HepG2 (cell line): ENCODE data around the gene ATP5F1A. TPM values are rescaled to one million over a fixed set of nuclear protein-coding genes. Genes with fewer than 3 reads are reported as not detected.

Experiments
- MIER2 ChIP-seq: IDR thresholded peaks from 2 replicates; pipeline ENCODE4 v1.6.1; 2016; ENCODE audit warnings: missing biosample characterization, missing genetic modification reagents
- MTA3 ChIP-seq: sonication (generic); formaldehyde crosslinking; IDR thresholded peaks from 2 replicates; pipeline ENCODE4 v1.4.0; 2020; ENCODE audit warnings: missing genetic modification reagents
- NONO ChIP-seq, 2 experiments: fragments of 450-650 bp in 1 of 2; sonication (generic) in 1 of 2; formaldehyde crosslinking in 1 of 2; IDR thresholded peaks in 1 of 2; conservative IDR thresholded peaks in 1 of 2; 2 replicates each; pipeline versions ENCODE4 v1.6.1 to v1.8.0; 2017 to 2022; ENCODE audit warnings: mild to moderate bottlenecking in 1 of 2, missing genetic modification reagents in 1 of 2, moderate library complexity in 1 of 2
- YY1 ChIP-seq: IDR thresholded peaks from 2 replicates; pipeline ENCODE4 v1.6.1; 2011; ENCODE audit warnings: low read length, low read depth, moderate library complexity, mild to moderate bottlenecking; ENCODE audit not compliant: insufficient read depth, insufficient replicate concordance
- ZBTB7B ChIP-seq: sonication (generic); formaldehyde crosslinking; IDR thresholded peaks from 2 replicates; pipeline ENCODE4 v1.4.0; 2020; ENCODE audit warnings: missing genetic modification reagents
- ZFP82 ChIP-seq: sonication (generic); formaldehyde crosslinking; IDR thresholded peaks from 2 replicates; pipeline ENCODE4 v1.5.1; 2020; ENCODE audit warnings: mild to moderate bottlenecking, missing genetic modification reagents, borderline replicate concordance
- ZFP90 ChIP-seq: sonication (generic); formaldehyde crosslinking; IDR thresholded peaks from 2 replicates; pipeline ENCODE4 v1.8.0; 2022; ENCODE audit warnings: missing genetic modification reagents, mild to moderate bottlenecking, inconsistent platforms, borderline replicate concordance
- ZNF232 ChIP-seq: sonication (generic); formaldehyde crosslinking; IDR thresholded peaks from 2 replicates; pipeline ENCODE4 v1.4.0; 2020; ENCODE audit warnings: missing genetic modification reagents, borderline replicate concordance
- polyA plus RNA-seq, 8 experiments: library from polyadenylated mRNA; depleted of rRNA in 3 of 8; stranded (reverse) in 7 of 8; unstranded in 1 of 8; fragments of >200 nt; fragmentation: Illumina TruSeq in 4 of 8; extraction: Trizol in 4 of 8; gene quantifications; 2 replicates each; pipeline versions ENCODE4 v1.2.1 to v1.2.3, GENCODE V29; 2011 to 2016; ENCODE audit warnings: low read depth in 4 of 8, missing spikeins in 1 of 8, mixed read lengths in 1 of 8; ENCODE audit not compliant: insufficient read depth in 1 of 8
- total RNA-seq, 5 experiments: library from RNA; depleted of rRNA; stranded (reverse); fragments of >200 nt; fragmentation: Illumina TruSeq; extraction: Trizol; gene quantifications; 2 replicates each; pipeline ENCODE4 v1.2.3, GENCODE V29; 2016; ENCODE audit warnings: low read depth in 1 of 5
- TF ChIP-seq, protein P1 (sequence below): sonication (generic); formaldehyde crosslinking; IDR thresholded peaks from 2 replicates; pipeline ENCODE4 v1.4.0; 2020; ENCODE audit warnings: missing genetic modification reagents; ENCODE audit errors: not compliant biosample characterization
- TF ChIP-seq, protein P2 (sequence below): sonication (generic); formaldehyde crosslinking; IDR thresholded peaks from 2 replicates; pipeline ENCODE4 v1.4.0; 2020; ENCODE audit warnings: missing genetic modification reagents
- TF ChIP-seq, protein P3 (sequence below): sonication (generic); formaldehyde crosslinking; IDR thresholded peaks from 2 replicates; pipeline ENCODE4 v1.8.1; 2023; ENCODE audit warnings: mild to moderate bottlenecking, missing genetic modification reagents, borderline replicate concordance
- TF ChIP-seq, protein P4 (sequence below): sonication (generic); formaldehyde crosslinking; IDR thresholded peaks from 2 replicates; pipeline ENCODE4 v1.4.0; 2020; ENCODE audit warnings: mild to moderate bottlenecking, low read depth, missing genetic modification reagents
- TF ChIP-seq, protein P5 (sequence below), 2 experiments: fragments of 450-650 bp in 1 of 2; sonication (generic) in 1 of 2; formaldehyde crosslinking in 1 of 2; IDR thresholded peaks; 2 replicates each; pipeline versions ENCODE4 v1.6.1 to v1.8.0; 2016 to 2022; ENCODE audit warnings: antibody characterized with exemption in 1 of 2, mild to moderate bottlenecking in 1 of 2, missing genetic modification reagents in 1 of 2

ATP5F1A gene
- total and polyA plus RNA-seq, 2 of the 13 experiments (the other 11 are each of a cell fraction or from before 2014, with no cell fraction given) = 459 to 922 TPM

DNA sequence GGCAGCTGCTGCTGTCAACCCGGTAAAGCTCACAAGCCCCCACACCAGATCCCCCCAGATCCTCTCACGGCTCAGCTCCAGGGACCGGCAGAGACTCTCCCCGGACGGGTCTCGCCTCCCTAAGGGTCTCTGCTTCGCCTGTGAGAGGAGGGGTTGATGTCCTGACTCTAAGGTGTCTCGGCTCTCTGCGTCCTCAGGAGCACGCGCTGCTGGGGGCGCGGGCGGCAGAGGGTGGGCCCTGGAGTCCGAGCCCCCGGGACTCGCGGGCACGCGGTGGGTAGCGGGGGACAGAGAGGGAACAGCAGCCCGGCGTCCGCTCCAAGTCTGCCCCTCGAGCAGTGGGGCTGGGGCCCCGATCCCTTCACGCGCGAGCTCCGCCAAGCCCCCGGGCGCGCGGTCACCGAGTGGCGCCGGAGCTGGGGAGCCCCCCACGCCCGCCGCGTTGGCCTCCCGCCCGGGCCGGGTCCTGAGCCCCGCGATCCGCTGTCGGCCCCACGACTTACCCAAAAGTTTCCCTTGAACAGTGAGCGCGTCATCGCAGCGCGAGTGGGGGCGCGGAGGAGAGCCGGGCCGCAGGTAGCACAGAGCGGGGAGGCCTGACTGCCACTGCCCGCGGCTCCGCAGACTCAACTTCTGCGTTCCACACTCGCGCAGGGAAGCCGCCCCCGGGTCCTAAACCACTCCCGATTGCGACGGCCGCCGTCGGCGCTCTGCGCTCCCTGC, 26.3 kb downstream of the ATP5F1A start, which contains the start of gene PSTPIP2 (continued):
- TF ChIP-seq, protein P1, sequence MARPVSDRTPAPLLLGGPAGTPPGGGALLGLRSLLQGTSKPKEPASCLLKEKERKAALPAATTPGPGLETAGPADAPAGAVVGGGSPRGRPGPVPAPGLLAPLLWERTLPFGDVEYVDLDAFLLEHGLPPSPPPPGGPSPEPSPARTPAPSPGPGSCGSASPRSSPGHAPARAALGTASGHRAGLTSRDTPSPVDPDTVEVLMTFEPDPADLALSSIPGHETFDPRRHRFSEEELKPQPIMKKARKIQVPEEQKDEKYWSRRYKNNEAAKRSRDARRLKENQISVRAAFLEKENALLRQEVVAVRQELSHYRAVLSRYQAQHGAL (CRISPR knock-in tag) = no peak
- TF ChIP-seq, protein P2, sequence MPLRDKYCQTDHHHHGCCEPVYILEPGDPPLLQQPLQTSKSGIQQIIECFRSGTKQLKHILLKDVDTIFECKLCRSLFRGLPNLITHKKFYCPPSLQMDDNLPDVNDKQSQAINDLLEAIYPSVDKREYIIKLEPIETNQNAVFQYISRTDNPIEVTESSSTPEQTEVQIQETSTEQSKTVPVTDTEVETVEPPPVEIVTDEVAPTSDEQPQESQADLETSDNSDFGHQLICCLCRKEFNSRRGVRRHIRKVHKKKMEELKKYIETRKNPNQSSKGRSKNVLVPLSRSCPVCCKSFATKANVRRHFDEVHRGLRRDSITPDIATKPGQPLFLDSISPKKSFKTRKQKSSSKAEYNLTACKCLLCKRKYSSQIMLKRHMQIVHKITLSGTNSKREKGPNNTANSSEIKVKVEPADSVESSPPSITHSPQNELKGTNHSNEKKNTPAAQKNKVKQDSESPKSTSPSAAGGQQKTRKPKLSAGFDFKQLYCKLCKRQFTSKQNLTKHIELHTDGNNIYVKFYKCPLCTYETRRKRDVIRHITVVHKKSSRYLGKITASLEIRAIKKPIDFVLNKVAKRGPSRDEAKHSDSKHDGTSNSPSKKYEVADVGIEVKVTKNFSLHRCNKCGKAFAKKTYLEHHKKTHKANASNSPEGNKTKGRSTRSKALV (CRISPR knock-in tag) = peak; percentile 56
- TF ChIP-seq ZNF232 (peak; percentile 35; the same call in 1 of the 2 replicates), MTA3 (CRISPR knock-in tag) (no peak), MIER2 (no peak), ZFP82 (no peak), NONO (IDR thresholded peaks at IDR 0.05) (no peak), NONO (CRISPR knock-in tag; conservative IDR thresholded peaks at IDR 0.05) (no peak), ZBTB7B (no peak), ZFP90 (CRISPR knock-in tag) (no peak), YY1 (no peak)
- TF ChIP-seq, protein P3, sequence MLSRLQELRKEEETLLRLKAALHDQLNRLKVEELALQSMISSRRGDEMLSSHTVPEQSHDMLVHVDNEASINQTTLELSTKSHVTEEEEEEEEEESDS (CRISPR knock-in tag) = no peak
- TF ChIP-seq, protein P4, sequence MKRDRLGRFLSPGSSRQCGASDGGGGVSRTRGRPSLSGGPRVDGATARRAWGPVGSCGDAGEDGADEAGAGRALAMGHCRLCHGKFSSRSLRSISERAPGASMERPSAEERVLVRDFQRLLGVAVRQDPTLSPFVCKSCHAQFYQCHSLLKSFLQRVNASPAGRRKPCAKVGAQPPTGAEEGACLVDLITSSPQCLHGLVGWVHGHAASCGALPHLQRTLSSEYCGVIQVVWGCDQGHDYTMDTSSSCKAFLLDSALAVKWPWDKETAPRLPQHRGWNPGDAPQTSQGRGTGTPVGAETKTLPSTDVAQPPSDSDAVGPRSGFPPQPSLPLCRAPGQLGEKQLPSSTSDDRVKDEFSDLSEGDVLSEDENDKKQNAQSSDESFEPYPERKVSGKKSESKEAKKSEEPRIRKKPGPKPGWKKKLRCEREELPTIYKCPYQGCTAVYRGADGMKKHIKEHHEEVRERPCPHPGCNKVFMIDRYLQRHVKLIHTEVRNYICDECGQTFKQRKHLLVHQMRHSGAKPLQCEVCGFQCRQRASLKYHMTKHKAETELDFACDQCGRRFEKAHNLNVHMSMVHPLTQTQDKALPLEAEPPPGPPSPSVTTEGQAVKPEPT (CRISPR knock-in tag) = no peak
- TF ChIP-seq, protein P5, sequence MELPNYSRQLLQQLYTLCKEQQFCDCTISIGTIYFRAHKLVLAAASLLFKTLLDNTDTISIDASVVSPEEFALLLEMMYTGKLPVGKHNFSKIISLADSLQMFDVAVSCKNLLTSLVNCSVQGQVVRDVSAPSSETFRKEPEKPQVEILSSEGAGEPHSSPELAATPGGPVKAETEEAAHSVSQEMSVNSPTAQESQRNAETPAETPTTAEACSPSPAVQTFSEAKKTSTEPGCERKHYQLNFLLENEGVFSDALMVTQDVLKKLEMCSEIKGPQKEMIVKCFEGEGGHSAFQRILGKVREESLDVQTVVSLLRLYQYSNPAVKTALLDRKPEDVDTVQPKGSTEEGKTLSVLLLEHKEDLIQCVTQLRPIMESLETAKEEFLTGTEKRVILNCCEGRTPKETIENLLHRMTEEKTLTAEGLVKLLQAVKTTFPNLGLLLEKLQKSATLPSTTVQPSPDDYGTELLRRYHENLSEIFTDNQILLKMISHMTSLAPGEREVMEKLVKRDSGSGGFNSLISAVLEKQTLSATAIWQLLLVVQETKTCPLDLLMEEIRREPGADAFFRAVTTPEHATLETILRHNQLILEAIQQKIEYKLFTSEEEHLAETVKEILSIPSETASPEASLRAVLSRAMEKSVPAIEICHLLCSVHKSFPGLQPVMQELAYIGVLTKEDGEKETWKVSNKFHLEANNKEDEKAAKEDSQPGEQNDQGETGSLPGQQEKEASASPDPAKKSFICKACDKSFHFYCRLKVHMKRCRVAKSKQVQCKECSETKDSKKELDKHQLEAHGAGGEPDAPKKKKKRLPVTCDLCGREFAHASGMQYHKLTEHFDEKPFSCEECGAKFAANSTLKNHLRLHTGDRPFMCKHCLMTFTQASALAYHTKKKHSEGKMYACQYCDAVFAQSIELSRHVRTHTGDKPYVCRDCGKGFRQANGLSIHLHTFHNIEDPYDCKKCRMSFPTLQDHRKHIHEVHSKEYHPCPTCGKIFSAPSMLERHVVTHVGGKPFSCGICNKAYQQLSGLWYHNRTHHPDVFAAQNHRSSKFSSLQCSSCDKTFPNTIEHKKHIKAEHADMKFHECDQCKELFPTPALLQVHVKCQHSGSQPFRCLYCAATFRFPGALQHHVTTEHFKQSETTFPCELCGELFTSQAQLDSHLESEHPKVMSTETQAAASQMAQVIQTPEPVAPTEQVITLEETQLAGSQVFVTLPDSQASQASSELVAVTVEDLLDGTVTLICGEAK (IDR thresholded peaks at IDR 0.05) = no peak
- TF ChIP-seq, protein P5 (CRISPR knock-in tag; IDR thresholded peaks at IDR 0.05) = no peak
